ENCODE data around the gene GLP1R. TPM values are rescaled to one million over a fixed set of nuclear protein-coding genes. Genes with fewer than 3 reads are reported as not detected.
A peak's percentile ranks its signal among the peaks of the same experiment; 100 is the strongest.
"Not testable (repeated sequence)": the region's sequence is repeated elsewhere in the genome, so short reads cannot be mapped to it uniquely, and the experiment has no call there.

GLP1R gene
- total RNA-seq, 2 donors from 2014 or later, result not detected

GRCh38 chr6:39107034-39107433 lies 58.5 kb downstream of the GLP1R start:
- intact Hi-C loops (cut with DNase I, micrococcal nuclease), result no loop called here
- ATAC-seq (no peak), DNase-seq (no peak)

- ATAC-seq (no peak), DNase-seq (no peak)
- intact Hi-C loops (cut with DNase I, micrococcal nuclease), result no loop called here
These were observed 59.1 kb downstream of the GLP1R start for GRCh38 chr6:39107641-39108040.

- ATAC-seq (peak; percentile 80), DNase-seq (no peak)
- intact Hi-C loops (cut with DNase I, micrococcal nuclease), result no loop called here
These were observed 59.7 kb downstream of the GLP1R start for GRCh38 chr6:39108041-39108839.

GRCh38 chr6:39111280-39111679 lies 62.7 kb downstream of the GLP1R start:
- DNase-seq, result no peak
- intact Hi-C loops (cut with DNase I, micrococcal nuclease), result no loop called here
- no peak for ATAC-seq

- intact Hi-C loops (cut with DNase I, micrococcal nuclease), result no loop called here
These were observed 65.2 kb downstream of the GLP1R start for GRCh38 chr6:39113788-39114187.

GRCh38 chr6:39114388-39114703 lies 65.8 kb downstream of the GLP1R start:
- ATAC-seq, result peak; percentile 20
- no peak for DNase-seq
- intact Hi-C loops (cut with DNase I, micrococcal nuclease), result no loop called here

More at GRCh38 chr6:39113788-39114187, 65.2 kb downstream of the GLP1R start:
- no peak for DNase-seq
- no peak for ATAC-seq

GRCh38 chr6:39114704-39115599 lies 66.4 kb downstream of the GLP1R start, which contains the start of gene SAYSD1:
Gene SAYSD1 (minus strand): TSS chr6:39115186. CDS start chr6:39115089, 97 bp downstream.
- intact Hi-C loops (cut with DNase I, micrococcal nuclease), result no loop called here
- DNase-seq, result peak; percentile 92 to 95
- peak; percentile 95 for ATAC-seq

- ATAC-seq (no peak), DNase-seq (no peak)
- intact Hi-C loops (cut with DNase I, micrococcal nuclease), result no loop called here
These were observed 70.3 kb downstream of the GLP1R start for GRCh38 chr6:39118921-39119320.

GRCh38 chr6:39124114-39124513 lies 75.5 kb downstream of the GLP1R start:
- no peak for ATAC-seq
- intact Hi-C loops (cut with DNase I, micrococcal nuclease), result no loop called here
- no peak for DNase-seq

- ATAC-seq (no peak), DNase-seq (no peak)
- intact Hi-C loops (cut with DNase I, micrococcal nuclease), result no loop called here
These were observed 79.5 kb downstream of the GLP1R start for GRCh38 chr6:39128106-39128505.

GRCh38 chr6:39128832-39129231 lies 80.3 kb downstream of the GLP1R start:
- intact Hi-C loops (cut with DNase I, micrococcal nuclease), result no loop called here
- no peak for ATAC-seq

GRCh38 chr6:39130691-39131090 lies 82.1 kb downstream of the GLP1R start:
- DNase-seq (no peak), ATAC-seq (no peak)
- intact Hi-C loops (cut with DNase I, micrococcal nuclease), result no loop called here

More at GRCh38 chr6:39128832-39129231, 80.3 kb downstream of the GLP1R start:
- no peak for DNase-seq

GRCh38 chr6:39134761-39135160 lies 86.2 kb downstream of the GLP1R start:
- ATAC-seq; intact Hi-C loops (cut with DNase I, micrococcal nuclease); DNase-seq: not testable (repeated sequence)

GRCh38 chr6:39136207-39136606 lies 87.6 kb downstream of the GLP1R start:
- ATAC-seq; intact Hi-C loops (cut with DNase I, micrococcal nuclease); DNase-seq: not testable (repeated sequence)

GRCh38 chr6:39137245-39137644 lies 88.7 kb downstream of the GLP1R start:
- ATAC-seq, result peak; percentile 60
- intact Hi-C loops (cut with DNase I, micrococcal nuclease), result no loop called here
- DNase-seq, result peak in 1 of 2 donors; percentile 47

Other genes starting within 250 kb of the GLP1R start
- 10 to 100 TPM; 15.4 to 17.0 TPM for gene SAYSD1, start 66.4 kb downstream of the GLP1R start, total RNA-seq
- 10 to 100 TPM; 44.8 to 52.9 TPM for gene KCNK5, start 180.7 kb downstream of the GLP1R start, total RNA-seq